ENCODE measurements around the gene ALS2CL.

Gene ALS2CL

GRCh38 chr3:46667061-46667621 lies 26.3 kb downstream of the ALS2CL start:
- H2BK120ac ChIP-seq (ENCODE audit: low read depth, low read length): no peak overlapping the region
- no peak overlapping the region for H2BK12ac ChIP-seq (ENCODE audit: low read length)
- no peak overlapping the region for H3K27ac ChIP-seq (replicated peaks; ENCODE audit: low read length)
- H3K14ac ChIP-seq (ENCODE audit: low read length): no peak overlapping the region
- H2BK15ac ChIP-seq (ENCODE audit: low read length): no peak overlapping the region
- no peaks in the 10 kb centered on the region for H3K9me3 ChIP-seq (replicated peaks in 1 of 2; ENCODE audit: control insufficient read depth in 2 of 2, insufficient read depth in 1 of 2, low read depth in 1 of 2, low read length in 2 of 2)
- no peak overlapping the region for H2AK5ac ChIP-seq (ENCODE audit: low read depth, low read length)
- no peak overlapping the region for H2BK5ac ChIP-seq (ENCODE audit: low read length)
- no peaks in the 10 kb centered on the region for H3K36me3 ChIP-seq (replicated peaks in 1 of 2; ENCODE audit: control insufficient read depth in 2 of 2, insufficient read depth in 2 of 2, low read length in 2 of 2)
- H3K4me1 ChIP-seq (ENCODE audit: control insufficient read depth in 2 of 2, insufficient read depth in 1 of 2, low read depth in 1 of 2, low read length in 2 of 2): peaks cover 0 to 20% of the 10 kb centered on the region in 2 donors
- no peak overlapping the region for H3K4ac ChIP-seq (ENCODE audit: low read length)
- H2AFZ ChIP-seq (ENCODE audit: low read length): no peak overlapping the region
- H3K23ac ChIP-seq (ENCODE audit: low read depth, low read length, poor library complexity): no peak overlapping the region
- no peak overlapping the region for H3K4me3 ChIP-seq (ENCODE audit: low read length in 2 of 2)
- H3K18ac ChIP-seq (ENCODE audit: low read length): no peak overlapping the region
- DNase-seq (ENCODE audit: low spot score): no peak
- H4K8ac ChIP-seq (ENCODE audit: low read depth, low read length): no peak overlapping the region
- no peak overlapping the region for H3K9ac ChIP-seq (ENCODE audit: low read depth, low read length, poor library complexity)
- H3K4me2 ChIP-seq (ENCODE audit: insufficient read depth, low read length, poor library complexity, severe bottlenecking): no peak overlapping the region
- peaks cover 0 to 6% (median 0%) of the 10 kb centered on the region in 3 experiments for H3K27me3 ChIP-seq (ENCODE audit: control insufficient read depth in 3 of 3, insufficient read depth in 3 of 3, low read depth in 1 of 3, low read length in 3 of 3)
- WGBS, 2 donors (ENCODE audit: extremely low coverage in 2 of 2, insufficient read length in 2 of 2, insufficient replicate concordance in 1 of 2): no CpG with 5 or more reads among the region's 8 CpGs
- no peak overlapping the region for H4K91ac ChIP-seq (ENCODE audit: low read depth, low read length, poor library complexity)
- H3K79me1 ChIP-seq (ENCODE audit: low read depth, low read length): no peaks in the 10 kb centered on the region

- no peak for DNase-seq (ENCODE audit: low spot score)
- no peak overlapping the region for H2BK120ac ChIP-seq (ENCODE audit: low read depth, low read length)
- H3K9me3 ChIP-seq (replicated peaks in 1 of 2; ENCODE audit: control insufficient read depth in 2 of 2, insufficient read depth in 1 of 2, low read depth in 1 of 2, low read length in 2 of 2): no peaks in the 10 kb centered on the region
- peaks cover 0 to 25% of the 10 kb centered on the region in 2 donors for H3K4me1 ChIP-seq (ENCODE audit: control insufficient read depth in 2 of 2, insufficient read depth in 1 of 2, low read depth in 1 of 2, low read length in 2 of 2)
- peaks cover 0 to 6% (median 0%) of the 10 kb centered on the region in 3 experiments for H3K27me3 ChIP-seq (ENCODE audit: control insufficient read depth in 3 of 3, insufficient read depth in 3 of 3, low read depth in 1 of 3, low read length in 3 of 3)
- H3K79me1 ChIP-seq (ENCODE audit: low read depth, low read length): no peaks in the 10 kb centered on the region
- no peak overlapping the region for H3K9ac ChIP-seq (ENCODE audit: low read depth, low read length, poor library complexity)
- no peak overlapping the region for H2BK15ac ChIP-seq (ENCODE audit: low read length)
- no peak overlapping the region for H3K4me3 ChIP-seq (ENCODE audit: low read length in 2 of 2)
- H2BK5ac ChIP-seq (ENCODE audit: low read length): no peak overlapping the region
- no peak overlapping the region for H4K8ac ChIP-seq (ENCODE audit: low read depth, low read length)
- no peak overlapping the region for H3K27ac ChIP-seq (replicated peaks; ENCODE audit: low read length)
- H3K4me2 ChIP-seq (ENCODE audit: insufficient read depth, low read length, poor library complexity, severe bottlenecking): no peak overlapping the region
- H3K14ac ChIP-seq (ENCODE audit: low read length): no peak overlapping the region
- no peak overlapping the region for H4K91ac ChIP-seq (ENCODE audit: low read depth, low read length, poor library complexity)
- no peak overlapping the region for H3K4ac ChIP-seq (ENCODE audit: low read length)
- H3K36me3 ChIP-seq (replicated peaks in 1 of 2; ENCODE audit: control insufficient read depth in 2 of 2, insufficient read depth in 2 of 2, low read length in 2 of 2): no peaks in the 10 kb centered on the region
- no peak overlapping the region for H2AK5ac ChIP-seq (ENCODE audit: low read depth, low read length)
- peak overlapping the region; percentile 8 for H3K23ac ChIP-seq (ENCODE audit: low read depth, low read length, poor library complexity)
- H2AFZ ChIP-seq (ENCODE audit: low read length): no peak overlapping the region
- WGBS, 2 donors (ENCODE audit: extremely low coverage in 2 of 2, insufficient read length in 2 of 2, insufficient replicate concordance in 1 of 2): no CpG with 5 or more reads among the region's 7 CpGs
- no peak overlapping the region for H2BK12ac ChIP-seq (ENCODE audit: low read length)
- H3K18ac ChIP-seq (ENCODE audit: low read length): no peak overlapping the region
Measured at GRCh38 chr3:46666453-46666845, 27.0 kb downstream of the ALS2CL start.

DNA sequence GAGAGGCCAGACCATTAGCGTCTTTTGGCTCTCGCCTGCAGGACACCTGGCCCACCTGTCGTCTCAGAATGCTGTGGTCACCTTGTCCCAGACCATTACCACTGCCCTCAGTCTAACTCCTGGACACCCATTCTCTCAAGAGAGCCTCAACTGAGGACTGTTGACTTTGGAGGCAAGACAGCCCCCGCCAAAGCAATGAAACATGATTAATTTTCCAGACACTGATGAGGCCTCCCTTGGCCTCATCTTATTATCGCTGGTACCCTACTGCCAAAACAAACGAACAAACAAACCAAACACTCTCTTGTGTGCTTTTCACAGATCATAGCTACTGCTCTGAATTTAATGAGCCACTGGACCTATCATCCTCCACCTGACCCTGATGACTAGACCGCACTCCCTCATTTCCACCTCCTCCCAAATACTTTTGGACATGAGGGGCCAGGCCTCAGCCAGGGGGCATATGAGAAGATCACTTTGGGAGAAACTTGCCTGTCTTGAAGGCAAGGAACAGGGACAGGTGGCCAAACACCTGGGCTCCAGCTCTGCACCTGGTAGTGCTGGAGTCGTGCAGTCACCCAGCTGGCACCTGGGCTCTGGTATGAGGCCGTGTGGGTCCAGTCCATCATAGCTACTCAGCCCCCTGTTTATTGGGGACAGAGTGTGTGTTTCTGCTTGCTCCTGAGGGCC lies 27.6 kb downstream of the ALS2CL start:
- Histone ChIP-seq H2BK120ac (ENCODE audit: low read depth, low read length) (no peak overlapping the region), H4K91ac (ENCODE audit: low read depth, low read length, poor library complexity) (no peak overlapping the region), H3K4ac (ENCODE audit: low read length) (no peak overlapping the region), H4K8ac (ENCODE audit: low read depth, low read length) (no peak overlapping the region), H2AFZ (ENCODE audit: low read length) (no peak overlapping the region), H2BK5ac (ENCODE audit: low read length) (no peak overlapping the region), H2BK12ac (ENCODE audit: low read length) (no peak overlapping the region), H3K27ac (replicated peaks; ENCODE audit: low read length) (no peak overlapping the region), H2AK5ac (ENCODE audit: low read depth, low read length) (no peak overlapping the region), H3K27me3 (ENCODE audit: control insufficient read depth in 3 of 3, insufficient read depth in 3 of 3, low read depth in 1 of 3, low read length in 3 of 3) (peaks cover 0 to 6% (median 0%) of the 10 kb centered on the region in 3 experiments), H3K4me2 (ENCODE audit: insufficient read depth, low read length, poor library complexity, severe bottlenecking) (no peak overlapping the region), H3K9me3 (replicated peaks in 1 of 2; ENCODE audit: control insufficient read depth in 2 of 2, insufficient read depth in 1 of 2, low read depth in 1 of 2, low read length in 2 of 2) (no peaks in the 10 kb centered on the region), H3K18ac (ENCODE audit: low read length) (peak overlapping the region; percentile 25), H3K14ac (ENCODE audit: low read length) (no peak overlapping the region), H3K23ac (ENCODE audit: low read depth, low read length, poor library complexity) (peak overlapping the region; percentile 8), H3K36me3 (replicated peaks in 1 of 2; ENCODE audit: control insufficient read depth in 2 of 2, insufficient read depth in 2 of 2, low read length in 2 of 2) (no peaks in the 10 kb centered on the region), H2BK15ac (ENCODE audit: low read length) (no peak overlapping the region), H3K9ac (ENCODE audit: low read depth, low read length, poor library complexity) (no peak overlapping the region), H3K4me1 (ENCODE audit: control insufficient read depth in 2 of 2, insufficient read depth in 1 of 2, low read depth in 1 of 2, low read length in 2 of 2) (peaks cover 0 to 29% of the 10 kb centered on the region in 2 donors), H3K4me3 (ENCODE audit: low read length in 2 of 2) (no peak overlapping the region), H3K79me1 (ENCODE audit: low read depth, low read length) (no peaks in the 10 kb centered on the region)
- WGBS, 2 donors (ENCODE audit: extremely low coverage in 2 of 2, insufficient read length in 2 of 2, insufficient replicate concordance in 1 of 2): no CpG with 5 or more reads among the region's 9 CpGs
- DNase-seq (ENCODE audit: low spot score): no peak

DNA sequence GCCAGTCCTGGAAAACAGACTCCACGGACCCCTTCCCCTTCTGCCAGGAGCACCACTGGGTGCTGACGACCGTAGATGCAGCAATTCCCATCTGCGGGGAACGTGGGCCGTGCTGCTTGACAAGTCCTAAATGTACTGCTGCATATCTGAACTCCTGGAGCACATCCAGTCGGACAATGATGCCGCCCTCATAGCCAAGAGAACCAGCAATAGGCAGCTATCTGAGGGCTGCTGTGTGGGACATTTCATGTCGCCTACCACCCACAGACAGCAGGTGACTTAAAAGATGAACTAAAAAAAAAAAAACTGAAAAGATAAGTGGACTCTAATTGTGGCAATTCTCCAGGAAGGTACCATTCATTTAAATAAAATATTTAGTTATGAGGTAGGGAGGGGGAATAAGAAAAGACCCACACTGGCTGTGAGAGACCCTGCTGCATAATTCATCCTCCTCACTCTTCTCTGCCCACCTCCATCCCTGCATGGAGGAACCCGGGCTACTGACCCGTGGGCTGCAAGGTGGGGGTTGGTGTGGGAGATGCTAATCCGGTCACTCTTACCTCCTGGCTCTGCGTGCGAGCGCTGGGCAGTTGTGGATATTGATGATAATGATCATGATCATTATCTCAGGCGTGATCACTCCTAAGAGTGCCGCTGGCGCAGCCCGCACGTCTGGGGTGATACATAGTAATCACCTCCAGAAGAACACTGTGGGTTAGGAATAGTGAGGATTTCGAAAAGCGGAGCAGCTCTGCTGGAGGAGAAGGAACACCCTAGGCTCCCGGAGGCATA lies 28.3 kb downstream of the ALS2CL start:
- H3K4me1 ChIP-seq (ENCODE audit: control insufficient read depth in 2 of 2, insufficient read depth in 1 of 2, low read depth in 1 of 2, low read length in 2 of 2): peaks cover 0 to 35% of the 10 kb centered on the region in 2 donors
- no peak overlapping the region for H2AFZ ChIP-seq (ENCODE audit: low read length)
- no peak overlapping the region for H2BK120ac ChIP-seq (ENCODE audit: low read depth, low read length)
- no peak overlapping the region for H3K23ac ChIP-seq (ENCODE audit: low read depth, low read length, poor library complexity)
- H2BK5ac ChIP-seq (ENCODE audit: low read length): no peak overlapping the region
- H3K18ac ChIP-seq (ENCODE audit: low read length): peak overlapping the region; percentile 25
- WGBS, 2 donors (ENCODE audit: extremely low coverage in 2 of 2, insufficient read length in 2 of 2, insufficient replicate concordance in 1 of 2): no CpG with 5 or more reads among the region's 23 CpGs
- no peak overlapping the region for H2BK12ac ChIP-seq (ENCODE audit: low read length)
- H3K9ac ChIP-seq (ENCODE audit: low read depth, low read length, poor library complexity): no peak overlapping the region
- peak overlapping the region; percentile 33 for H2BK15ac ChIP-seq (ENCODE audit: low read length)
- no peaks in the 10 kb centered on the region for H3K79me1 ChIP-seq (ENCODE audit: low read depth, low read length)
- H3K27ac ChIP-seq (replicated peaks; ENCODE audit: low read length): no peak overlapping the region
- no peak overlapping the region for H3K4me3 ChIP-seq (ENCODE audit: low read length in 2 of 2)
- H3K36me3 ChIP-seq (replicated peaks in 1 of 2; ENCODE audit: control insufficient read depth in 2 of 2, insufficient read depth in 2 of 2, low read length in 2 of 2): no peaks in the 10 kb centered on the region
- H3K27me3 ChIP-seq (ENCODE audit: control insufficient read depth in 3 of 3, insufficient read depth in 3 of 3, low read depth in 1 of 3, low read length in 3 of 3): peaks cover 0 to 6% (median 0%) of the 10 kb centered on the region in 3 experiments
- no peak overlapping the region for H3K14ac ChIP-seq (ENCODE audit: low read length)
- no peak overlapping the region for H3K4ac ChIP-seq (ENCODE audit: low read length)
- DNase-seq (ENCODE audit: low spot score): no peak
- no peak overlapping the region for H3K4me2 ChIP-seq (ENCODE audit: insufficient read depth, low read length, poor library complexity, severe bottlenecking)
- no peaks in the 10 kb centered on the region for H3K9me3 ChIP-seq (replicated peaks in 1 of 2; ENCODE audit: control insufficient read depth in 2 of 2, insufficient read depth in 1 of 2, low read depth in 1 of 2, low read length in 2 of 2)
- H4K8ac ChIP-seq (ENCODE audit: low read depth, low read length): no peak overlapping the region
- no peak overlapping the region for H2AK5ac ChIP-seq (ENCODE audit: low read depth, low read length)
- H4K91ac ChIP-seq (ENCODE audit: low read depth, low read length, poor library complexity): no peak overlapping the region
